Medulla oblongata (tissue), 1 donor: Measurements from ENCODE around the gene ERICH4.
"Not testable (repeated sequence)": the region's sequence is repeated elsewhere in the genome, so short reads cannot be mapped to it uniquely, and the experiment has no call there.

Source experiments
- DNase-seq: peaks from one replicate; pipeline ENCODE4 v3.0.0-alpha.2; 2015; ENCODE audit errors: extremely low spot score

ERICH4 gene

DNA sequence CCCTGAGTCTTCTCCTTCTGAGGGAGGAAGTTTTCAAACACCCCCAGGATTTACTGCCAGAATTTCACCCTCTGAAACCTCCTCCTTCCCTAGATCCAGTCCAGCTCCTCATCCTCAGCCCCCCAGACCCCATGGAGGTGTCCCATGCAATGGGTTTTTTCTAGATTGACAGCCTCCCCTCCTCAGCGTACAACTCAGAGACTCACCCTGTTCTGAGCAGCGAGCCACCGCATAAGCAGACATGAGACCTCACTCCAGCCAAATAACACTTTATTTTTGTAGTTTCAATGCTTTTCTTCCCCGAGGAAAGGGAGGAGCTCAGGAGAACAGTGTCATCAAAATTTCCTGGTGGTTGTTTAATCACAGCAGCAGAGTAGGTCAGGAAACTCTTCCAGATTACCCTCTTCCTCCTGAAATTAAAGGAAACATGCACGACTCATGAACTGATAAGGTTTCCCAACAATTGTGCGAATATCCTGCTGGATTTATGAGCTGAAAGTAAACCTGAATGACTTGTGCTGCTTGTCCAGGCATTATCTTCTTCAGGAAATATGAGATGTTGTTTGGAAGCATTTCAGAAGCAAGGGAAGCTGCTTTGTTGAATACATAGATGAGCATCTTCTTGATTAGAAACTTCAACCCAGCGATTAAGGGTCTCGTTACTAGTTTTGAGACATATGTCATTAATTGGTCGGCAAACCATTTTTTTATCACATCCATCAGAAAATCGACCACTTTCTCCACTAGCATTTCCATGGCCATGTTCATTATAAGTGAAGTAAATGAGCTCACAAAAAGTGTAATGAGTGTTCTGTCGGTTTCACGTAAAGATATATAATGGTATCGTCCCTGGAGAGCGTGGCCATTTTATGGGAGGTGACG lies 36.2 kb downstream of the ERICH4 start:
- DNase-seq = no peak

DNA sequence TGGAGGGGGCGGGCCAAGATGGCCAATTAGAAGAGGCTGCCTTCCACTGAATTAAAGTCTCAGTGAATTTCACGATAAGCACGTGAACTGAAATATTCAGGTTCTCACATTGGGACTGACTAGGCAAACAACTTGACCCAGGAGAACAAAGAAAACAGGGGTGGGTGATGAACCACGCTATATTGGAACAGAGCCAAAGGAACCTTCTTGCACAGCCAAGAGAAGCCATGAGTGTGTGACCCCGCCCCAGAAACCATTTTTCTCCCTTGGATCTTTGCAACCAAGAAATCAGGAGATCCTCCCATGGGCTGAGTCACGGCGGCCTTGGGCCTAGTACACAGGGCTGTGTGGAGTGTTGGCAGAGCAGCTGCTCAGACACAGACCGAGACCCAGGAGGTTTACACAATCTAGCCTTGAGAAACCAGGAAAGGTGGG lies 36.8 kb downstream of the ERICH4 start:
- DNase-seq = no peak

GRCh38 chr19:41480336-41480735 lies 37.4 kb downstream of the ERICH4 start:
- DNase-seq = no peak

- DNase-seq = no peak
Observed at GRCh38 chr19:41484822-41485221, 41.9 kb downstream of the ERICH4 start.

DNA sequence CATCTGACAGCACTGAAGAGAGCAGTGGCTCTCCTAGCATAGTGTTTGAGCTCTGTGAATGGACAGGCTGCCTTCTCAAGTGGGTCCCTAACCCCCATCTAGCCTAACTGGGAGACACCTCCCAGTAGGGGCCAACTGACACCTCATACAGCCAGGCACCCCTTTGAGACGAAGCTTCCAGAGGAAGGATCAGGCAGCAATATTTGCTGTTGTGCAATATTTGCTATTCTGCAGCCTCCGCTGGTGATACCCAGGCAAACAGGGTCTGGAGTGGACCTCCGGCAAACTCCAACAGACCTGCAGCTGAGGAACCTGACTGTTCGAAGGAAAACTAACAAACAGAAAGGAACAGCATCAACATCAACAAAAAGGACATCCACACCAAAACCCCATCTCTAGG lies 44.0 kb downstream of the ERICH4 start:
- DNase-seq = not testable (repeated sequence)

GRCh38 chr19:41492843-41493242 lies 49.9 kb downstream of the ERICH4 start:
- DNase-seq = no peak
